HG02759 (cell line): ENCODE results near the gene OSBPL6.
A peak's percentile ranks its signal among the peaks of the same experiment; 100 is the strongest.

Experiments
- ATAC-seq: cut with Tn5 transposase; IDR thresholded peaks from one replicate; pipeline ENCODE4 v1.9.1; 2021; ENCODE audit warnings: mild to moderate bottlenecking, moderate library complexity; ENCODE audit not compliant: unreplicated experiment

The OSBPL6 gene

GRCh38 chr2:178426388-178426787 is 232.1 kb downstream of the OSBPL6 start:
- no peak for ATAC-seq

- ATAC-seq: no peak
These were observed 233.1 kb downstream of the OSBPL6 start for GRCh38 chr2:178427458-178427857.

GRCh38 chr2:178428396-178428806 is 234.1 kb downstream of the OSBPL6 start:
- no peak for ATAC-seq

GRCh38 chr2:178429336-178429735 is 235.0 kb downstream of the OSBPL6 start:
- no peak for ATAC-seq

GRCh38 chr2:178436662-178437061 is 242.3 kb downstream of the OSBPL6 start:
- ATAC-seq: no peak

- ATAC-seq: no peak
These were observed 247.1 kb downstream of the OSBPL6 start for GRCh38 chr2:178441426-178441825.

GRCh38 chr2:178448968-178449661 is 254.8 kb downstream of the OSBPL6 start:
- ATAC-seq: no peak

- no peak for ATAC-seq
These were observed 255.6 kb downstream of the OSBPL6 start for GRCh38 chr2:178449700-178450523.

- peak; percentile 48 for ATAC-seq
These were observed 256.1 kb downstream of the OSBPL6 start for GRCh38 chr2:178450524-178450773.

- peak; percentile 84 for ATAC-seq
These were observed 256.6 kb downstream of the OSBPL6 start, which contains the start of the genes PJVK and PRKRA for GRCh38 chr2:178450774-178451525. TSS of gene PJVK (plus strand) at chr2:178451378. CDS start at chr2:178453410, 2,032 bp downstream. TSS of gene PRKRA (minus strand) at chr2:178451175. CDS start at chr2:178451030, 145 bp downstream.

GRCh38 chr2:178452334-178452733 is 258.0 kb downstream of the OSBPL6 start:
- no peak for ATAC-seq
